Activated T-helper 1 cell treated with anti-CD3 and anti-CD28 coated beads, Interleukin-12 subunit alpha, Interleukin-12 subunit beta, Interleukin-2, Interleukin-4 antibody, amounts not matched to agents 30 ng/mL and 10 ng/mL and 1 ng/mL, durations not matched to agents 14 hours and 24 hours and 36 hours (primary cell): ENCODE data around the gene THSD4. TPM values are rescaled to one million over a fixed set of nuclear protein-coding genes. Genes with fewer than 3 reads are reported as not detected.

Source experiments
- DNase-seq: peaks from one replicate; pipeline ENCODE4 v3.0.0; 2021; ENCODE audit warnings: low spot score
- H3K27ac Mint-ChIP-seq: one replicate; pipeline ENCODE4 v1.8.0; 2021; ENCODE audit warnings: mild to moderate bottlenecking, mixed read lengths
- H3K27me3 Mint-ChIP-seq: one replicate; pipeline ENCODE4 v1.8.0; 2022; ENCODE audit warnings: mild to moderate bottlenecking, moderate library complexity, mixed read lengths; ENCODE audit not compliant: insufficient read depth
- H3K36me3 Mint-ChIP-seq: one replicate; pipeline ENCODE4 v1.8.0; 2021; ENCODE audit warnings: low read depth, mixed read lengths
- H3K4me1 Mint-ChIP-seq: one replicate; pipeline ENCODE4 v1.8.0; 2021; ENCODE audit warnings: low read depth, mixed read lengths
- H3K4me3 Mint-ChIP-seq: one replicate; pipeline ENCODE4 v1.8.0; 2021; ENCODE audit warnings: mild to moderate bottlenecking, moderate library complexity, mixed read lengths
- H3K9me3 Mint-ChIP-seq: one replicate; pipeline ENCODE4 v1.8.0; 2021; ENCODE audit warnings: mixed read lengths
- intact Hi-C: fragments of 100-400 bp; cut with micrococcal nuclease; formaldehyde crosslinking; loops from one replicate; pipeline ENCODE4 v1.15.1; 2024
- total RNA-seq: library from RNA; stranded (reverse); gene quantifications from 2 replicates; pipeline ENCODE4 v1.2.3, GENCODE V29; 2022

Gene THSD4
- total RNA-seq, 1 donor from 2014 or later = not detected

GRCh38 chr15:71509139-71509538 is 393.9 kb downstream of the THSD4 start:
- peaks cover 6% of the 10 kb centered on the region for H3K27me3 Mint-ChIP-seq
- no peak for DNase-seq
- no peaks in the 10 kb centered on the region for H3K36me3 Mint-ChIP-seq
- no peaks in the 10 kb centered on the region for H3K4me1 Mint-ChIP-seq
- no peak overlapping the region for H3K27ac Mint-ChIP-seq
- no peaks in the 10 kb centered on the region for H3K9me3 Mint-ChIP-seq
- intact Hi-C loops = no loop called here
- no peak overlapping the region for H3K4me3 Mint-ChIP-seq

GRCh38 chr15:71510763-71511162 is 395.5 kb downstream of the THSD4 start:
- Mint-ChIP-seq H3K4me1 (no peaks in the 10 kb centered on the region), H3K27ac (no peak overlapping the region), H3K36me3 (no peaks in the 10 kb centered on the region), H3K9me3 (no peaks in the 10 kb centered on the region), H3K4me3 (no peak overlapping the region), H3K27me3 (peaks cover 3% of the 10 kb centered on the region)
- no peak for DNase-seq
- intact Hi-C loops = no loop called here

- intact Hi-C loops = no loop called here
- Mint-ChIP-seq H3K27ac (no peak overlapping the region), H3K27me3 (peaks cover 5% of the 10 kb centered on the region), H3K4me1 (no peaks in the 10 kb centered on the region), H3K9me3 (no peaks in the 10 kb centered on the region), H3K4me3 (no peak overlapping the region), H3K36me3 (no peaks in the 10 kb centered on the region)
- DNase-seq = no peak
Observed at GRCh38 chr15:71511796-71512681, 396.8 kb downstream of the THSD4 start.

- H3K27ac Mint-ChIP-seq = no peak overlapping the region
- H3K4me3 Mint-ChIP-seq = no peak overlapping the region
- H3K4me1 Mint-ChIP-seq = no peaks in the 10 kb centered on the region
- no peak for DNase-seq
- peaks cover 5% of the 10 kb centered on the region for H3K27me3 Mint-ChIP-seq
- no peaks in the 10 kb centered on the region for H3K9me3 Mint-ChIP-seq
- H3K36me3 Mint-ChIP-seq = no peaks in the 10 kb centered on the region
- intact Hi-C loops = no loop called here
Observed at GRCh38 chr15:71512682-71513006, 397.4 kb downstream of the THSD4 start.

- H3K4me1 Mint-ChIP-seq = no peaks in the 10 kb centered on the region
- no peaks in the 10 kb centered on the region for H3K36me3 Mint-ChIP-seq
- H3K27ac Mint-ChIP-seq = no peak overlapping the region
- H3K9me3 Mint-ChIP-seq = no peaks in the 10 kb centered on the region
- H3K27me3 Mint-ChIP-seq = peaks cover 6% of the 10 kb centered on the region
- DNase-seq = no peak
- intact Hi-C loops = no loop called here
- H3K4me3 Mint-ChIP-seq = no peak overlapping the region
Observed at GRCh38 chr15:71515375-71516186, 400.3 kb downstream of the THSD4 start.

- Mint-ChIP-seq H3K4me3 (no peak overlapping the region), H3K36me3 (no peaks in the 10 kb centered on the region), H3K9me3 (no peaks in the 10 kb centered on the region), H3K27me3 (peaks cover 10% of the 10 kb centered on the region), H3K27ac (no peak overlapping the region), H3K4me1 (no peaks in the 10 kb centered on the region)
- DNase-seq = no peak
- intact Hi-C loops = no loop called here
Observed at GRCh38 chr15:71517751-71518150, 402.5 kb downstream of the THSD4 start.

GRCh38 chr15:71518661-71519060 is 403.4 kb downstream of the THSD4 start:
- no peak for DNase-seq
- no peaks in the 10 kb centered on the region for H3K9me3 Mint-ChIP-seq
- no peak overlapping the region for H3K27ac Mint-ChIP-seq
- no peak overlapping the region for H3K4me3 Mint-ChIP-seq
- no peaks in the 10 kb centered on the region for H3K4me1 Mint-ChIP-seq
- peaks cover 10% of the 10 kb centered on the region for H3K27me3 Mint-ChIP-seq
- intact Hi-C loops = no loop called here
- H3K36me3 Mint-ChIP-seq = no peaks in the 10 kb centered on the region

GRCh38 chr15:71526060-71526820 is 411.0 kb downstream of the THSD4 start:
- peaks cover 22% of the 10 kb centered on the region for H3K27me3 Mint-ChIP-seq
- intact Hi-C loops = no loop called here
- no peak for DNase-seq
- H3K4me1 Mint-ChIP-seq = no peaks in the 10 kb centered on the region
- H3K4me3 Mint-ChIP-seq = no peak overlapping the region
- no peaks in the 10 kb centered on the region for H3K36me3 Mint-ChIP-seq
- H3K9me3 Mint-ChIP-seq = no peaks in the 10 kb centered on the region
- no peak overlapping the region for H3K27ac Mint-ChIP-seq

- Mint-ChIP-seq H3K9me3 (peaks cover 4% of the 10 kb centered on the region), H3K27ac (no peak overlapping the region), H3K27me3 (peaks cover 21% of the 10 kb centered on the region), H3K36me3 (no peaks in the 10 kb centered on the region), H3K4me3 (no peak overlapping the region), H3K4me1 (no peaks in the 10 kb centered on the region)
- no peak for DNase-seq
- intact Hi-C loops = no loop called here
Observed at GRCh38 chr15:71529361-71529760, 414.1 kb downstream of the THSD4 start.

GRCh38 chr15:71530116-71530515 is 414.8 kb downstream of the THSD4 start:
- Mint-ChIP-seq H3K9me3 (peaks cover 4% of the 10 kb centered on the region), H3K27ac (no peak overlapping the region), H3K4me3 (no peak overlapping the region), H3K36me3 (no peaks in the 10 kb centered on the region), H3K27me3 (peaks cover 21% of the 10 kb centered on the region), H3K4me1 (no peaks in the 10 kb centered on the region)
- no peak for DNase-seq
- intact Hi-C loops = no loop called here

GRCh38 chr15:71532994-71533393 is 417.7 kb downstream of the THSD4 start:
- intact Hi-C loops = no loop called here
- Mint-ChIP-seq H3K27ac (no peak overlapping the region), H3K4me3 (no peak overlapping the region), H3K4me1 (no peaks in the 10 kb centered on the region), H3K36me3 (no peaks in the 10 kb centered on the region), H3K9me3 (peaks cover 4% of the 10 kb centered on the region), H3K27me3 (peaks cover 14% of the 10 kb centered on the region)
- no peak for DNase-seq

GRCh38 chr15:71538181-71538580 is 422.9 kb downstream of the THSD4 start:
- peaks cover under 1% of the 10 kb centered on the region for H3K9me3 Mint-ChIP-seq
- no peak for DNase-seq
- H3K27ac Mint-ChIP-seq = no peak overlapping the region
- peaks cover 3% of the 10 kb centered on the region for H3K27me3 Mint-ChIP-seq
- intact Hi-C loops = no loop called here
- no peaks in the 10 kb centered on the region for H3K4me1 Mint-ChIP-seq
- no peak overlapping the region for H3K4me3 Mint-ChIP-seq
- H3K36me3 Mint-ChIP-seq = no peaks in the 10 kb centered on the region

- no peaks in the 10 kb centered on the region for H3K9me3 Mint-ChIP-seq
- H3K27me3 Mint-ChIP-seq = no peaks in the 10 kb centered on the region
- H3K36me3 Mint-ChIP-seq = no peaks in the 10 kb centered on the region
- DNase-seq = no peak
- H3K27ac Mint-ChIP-seq = no peak overlapping the region
- H3K4me1 Mint-ChIP-seq = no peaks in the 10 kb centered on the region
- no peak overlapping the region for H3K4me3 Mint-ChIP-seq
- intact Hi-C loops = no loop called here
Observed at GRCh38 chr15:71541746-71542145, 426.5 kb downstream of the THSD4 start.
